Measurements from ENCODE around the gene PER1. TPM values are rescaled to one million over a fixed set of nuclear protein-coding genes. Genes with fewer than 3 reads are reported as not detected.
A peak's percentile ranks its signal among the peaks of the same experiment; 100 is the strongest.

Gene PER1
- total RNA-seq, 1 experiment from 2014 or later = 87.6 TPM

GRCh38 chr17:8160741-8161221 is 8.6 kb upstream of the PER1 start:
- TF ChIP-seq CBX3 (IDR thresholded peaks at IDR 0.05; ENCODE audit: low read depth) (no peak), RAD21 (IDR thresholded peaks at IDR 0.05; ENCODE audit: low read depth) (no peak), POLR2AphosphoS5 (IDR thresholded peaks at IDR 0.05; ENCODE audit: low read depth, low read length) (no peak), SRF (IDR thresholded peaks at IDR 0.05; ENCODE audit: low read depth) (no peak), YY1 (IDR thresholded peaks at IDR 0.05; ENCODE audit: extremely low read depth, insufficient replicate concordance, low read depth, low read length) (no peak), CEBPB (IDR thresholded peaks at IDR 0.05; ENCODE audit: low read depth) (no peak), EZH2 (IDR thresholded peaks at IDR 0.05) (no peak), ZFX (IDR thresholded peaks at IDR 0.05) (no peak), ELF1 (IDR thresholded peaks at IDR 0.05; ENCODE audit: borderline replicate concordance, low read depth) (no peak), TCF7L2 (IDR thresholded peaks at IDR 0.05; ENCODE audit: borderline replicate concordance, extremely low read depth, insufficient read depth, insufficient read length) (no peak)
- TF ChIP-seq, protein P1, sequence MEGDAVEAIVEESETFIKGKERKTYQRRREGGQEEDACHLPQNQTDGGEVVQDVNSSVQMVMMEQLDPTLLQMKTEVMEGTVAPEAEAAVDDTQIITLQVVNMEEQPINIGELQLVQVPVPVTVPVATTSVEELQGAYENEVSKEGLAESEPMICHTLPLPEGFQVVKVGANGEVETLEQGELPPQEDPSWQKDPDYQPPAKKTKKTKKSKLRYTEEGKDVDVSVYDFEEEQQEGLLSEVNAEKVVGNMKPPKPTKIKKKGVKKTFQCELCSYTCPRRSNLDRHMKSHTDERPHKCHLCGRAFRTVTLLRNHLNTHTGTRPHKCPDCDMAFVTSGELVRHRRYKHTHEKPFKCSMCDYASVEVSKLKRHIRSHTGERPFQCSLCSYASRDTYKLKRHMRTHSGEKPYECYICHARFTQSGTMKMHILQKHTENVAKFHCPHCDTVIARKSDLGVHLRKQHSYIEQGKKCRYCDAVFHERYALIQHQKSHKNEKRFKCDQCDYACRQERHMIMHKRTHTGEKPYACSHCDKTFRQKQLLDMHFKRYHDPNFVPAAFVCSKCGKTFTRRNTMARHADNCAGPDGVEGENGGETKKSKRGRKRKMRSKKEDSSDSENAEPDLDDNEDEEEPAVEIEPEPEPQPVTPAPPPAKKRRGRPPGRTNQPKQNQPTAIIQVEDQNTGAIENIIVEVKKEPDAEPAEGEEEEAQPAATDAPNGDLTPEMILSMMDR (IDR thresholded peaks at IDR 0.05 in 2 of 3, conservative IDR thresholded peaks at IDR 0.05 in 1 of 3; ENCODE audit: borderline replicate concordance in 1 of 3, insufficient read depth in 1 of 3, low read depth in 2 of 3, low read length in 2 of 3) = no peak
- TF ChIP-seq, protein P2, sequence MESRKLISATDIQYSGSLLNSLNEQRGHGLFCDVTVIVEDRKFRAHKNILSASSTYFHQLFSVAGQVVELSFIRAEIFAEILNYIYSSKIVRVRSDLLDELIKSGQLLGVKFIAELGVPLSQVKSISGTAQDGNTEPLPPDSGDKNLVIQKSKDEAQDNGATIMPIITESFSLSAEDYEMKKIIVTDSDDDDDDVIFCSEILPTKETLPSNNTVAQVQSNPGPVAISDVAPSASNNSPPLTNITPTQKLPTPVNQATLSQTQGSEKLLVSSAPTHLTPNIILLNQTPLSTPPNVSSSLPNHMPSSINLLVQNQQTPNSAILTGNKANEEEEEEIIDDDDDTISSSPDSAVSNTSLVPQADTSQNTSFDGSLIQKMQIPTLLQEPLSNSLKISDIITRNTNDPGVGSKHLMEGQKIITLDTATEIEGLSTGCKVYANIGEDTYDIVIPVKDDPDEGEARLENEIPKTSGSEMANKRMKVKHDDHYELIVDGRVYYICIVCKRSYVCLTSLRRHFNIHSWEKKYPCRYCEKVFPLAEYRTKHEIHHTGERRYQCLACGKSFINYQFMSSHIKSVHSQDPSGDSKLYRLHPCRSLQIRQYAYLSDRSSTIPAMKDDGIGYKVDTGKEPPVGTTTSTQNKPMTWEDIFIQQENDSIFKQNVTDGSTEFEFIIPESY (IDR thresholded peaks at IDR 0.05; ENCODE audit: extremely low read depth, insufficient replicate concordance, low read length) = no peak
- TF ChIP-seq, protein P3, sequence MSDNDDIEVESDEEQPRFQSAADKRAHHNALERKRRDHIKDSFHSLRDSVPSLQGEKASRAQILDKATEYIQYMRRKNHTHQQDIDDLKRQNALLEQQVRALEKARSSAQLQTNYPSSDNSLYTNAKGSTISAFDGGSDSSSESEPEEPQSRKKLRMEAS (IDR thresholded peaks at IDR 0.05) = no peak
- no peaks in the 10 kb centered on the region for H3K9me2 ChIP-seq (ENCODE audit: insufficient read depth)
- H3K27ac ChIP-seq (ENCODE audit: low read depth, low read length) = peak overlapping the region; percentile 12
- no peak overlapping the region for H2AFZ ChIP-seq (ENCODE audit: low read depth, low read length, poor library complexity, severe bottlenecking)
- H3K36me3 ChIP-seq (ENCODE audit: control insufficient read depth in 1 of 2, insufficient read depth in 2 of 2, low read length in 2 of 2) = peaks cover 4 to 13% of the 10 kb centered on the region in 2 experiments; a peak in 3 of 4 replicates
- H3K4me2 ChIP-seq (ENCODE audit: low read length) = peak overlapping the region; percentile 99
- H3K4me3 ChIP-seq (replicated peaks in 1 of 2; ENCODE audit: low read depth in 1 of 2, low read length in 2 of 2) = no peak overlapping the region
- H3K4me1 ChIP-seq (ENCODE audit: control insufficient read depth in 1 of 2, insufficient read depth in 2 of 2, low read length in 2 of 2) = peaks cover 42 to 78% of the 10 kb centered on the region in 2 experiments
- H3K79me2 ChIP-seq (ENCODE audit: insufficient read depth, low read length) = peaks cover 36% of the 10 kb centered on the region
- no peaks in the 10 kb centered on the region for H3K9me3 ChIP-seq (ENCODE audit: control insufficient read depth in 1 of 2, insufficient read depth in 1 of 2, low read depth in 1 of 2, low read length in 2 of 2)
- no peaks in the 10 kb centered on the region for H4K20me1 ChIP-seq (ENCODE audit: insufficient read depth)
- BruUV-seq (replicated peaks) = no TSS peak
- no peaks in the 10 kb centered on the region for H3K27me3 ChIP-seq (ENCODE audit: insufficient read depth, low read length)
- POLR2A ChIA-PET = interaction anchor here (9.4 kb wide), 1 partner anchor 12 kb away, joined by 95 read pairs; no protein-coding TSS in a partner anchor
- CTCF ChIA-PET = interaction anchor here (0.7 kb wide), 1 partner anchor 459 kb away, joined by 3 read pairs; no protein-coding TSS in a partner anchor
- RAD21 ChIA-PET (ENCODE audit: low non-redundant PET in 1 of 2, low total read pairs in 2 of 2, uncharacterized antibody in 2 of 2, unreplicated experiment in 2 of 2) = no interaction called here
- intact Hi-C loops (cut with micrococcal nuclease) = no loop called here
- H3K9ac ChIP-seq (ENCODE audit: low read length) = peak overlapping the region; percentile 100
- DNase-seq (ENCODE audit: low read depth, low spot score) = no peak
- no peak for ATAC-seq
